Measurements from ENCODE around the gene ERN2. TPM values are rescaled to one million over a fixed set of nuclear protein-coding genes. Genes with fewer than 3 reads are reported as not detected.
A peak's percentile ranks its signal among the peaks of the same experiment; 100 is the strongest.

ERN2 gene
- total RNA-seq, 2 donors from 2014 or later: 0.99 to 5.2 TPM

DNA sequence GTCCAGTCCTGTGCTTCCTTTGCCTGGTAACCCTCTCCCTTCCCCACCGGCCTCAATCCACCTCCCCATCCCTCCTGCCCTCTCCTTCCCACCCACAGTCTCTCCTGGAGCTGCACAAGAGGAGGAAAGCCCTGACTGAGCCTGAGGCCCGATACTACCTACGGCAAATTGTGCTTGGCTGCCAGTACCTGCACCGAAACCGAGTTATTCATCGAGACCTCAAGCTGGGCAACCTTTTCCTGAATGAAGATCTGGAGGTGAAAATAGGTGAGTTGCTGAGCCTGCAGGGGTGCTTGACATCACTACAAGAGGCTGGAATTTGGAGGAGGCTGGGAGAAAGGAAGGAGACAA is 33.1 kb downstream of the ERN2 start:
- WGBS, 2 donors: 67 to 75% methylated on average over 6 of the region's 6 CpGs
- Histone ChIP-seq H3K9me3 (no peaks in the 10 kb centered on the region), H3K4me3 (no peak overlapping the region), H3K27me3 (no peaks in the 10 kb centered on the region), H3K4me1 (peaks cover 30% of the 10 kb centered on the region), H3K27ac (no peak overlapping the region), H3K36me3 (replicated peaks in 1 of 2; ENCODE audit: insufficient read depth in 1 of 2, low read depth in 2 of 2) (no peaks in the 10 kb centered on the region)
- DNase-seq (no peak), ATAC-seq (no peak)
- intact Hi-C loops (cut with DNase I): no loop called here
- TF ChIP-seq, protein P1, sequence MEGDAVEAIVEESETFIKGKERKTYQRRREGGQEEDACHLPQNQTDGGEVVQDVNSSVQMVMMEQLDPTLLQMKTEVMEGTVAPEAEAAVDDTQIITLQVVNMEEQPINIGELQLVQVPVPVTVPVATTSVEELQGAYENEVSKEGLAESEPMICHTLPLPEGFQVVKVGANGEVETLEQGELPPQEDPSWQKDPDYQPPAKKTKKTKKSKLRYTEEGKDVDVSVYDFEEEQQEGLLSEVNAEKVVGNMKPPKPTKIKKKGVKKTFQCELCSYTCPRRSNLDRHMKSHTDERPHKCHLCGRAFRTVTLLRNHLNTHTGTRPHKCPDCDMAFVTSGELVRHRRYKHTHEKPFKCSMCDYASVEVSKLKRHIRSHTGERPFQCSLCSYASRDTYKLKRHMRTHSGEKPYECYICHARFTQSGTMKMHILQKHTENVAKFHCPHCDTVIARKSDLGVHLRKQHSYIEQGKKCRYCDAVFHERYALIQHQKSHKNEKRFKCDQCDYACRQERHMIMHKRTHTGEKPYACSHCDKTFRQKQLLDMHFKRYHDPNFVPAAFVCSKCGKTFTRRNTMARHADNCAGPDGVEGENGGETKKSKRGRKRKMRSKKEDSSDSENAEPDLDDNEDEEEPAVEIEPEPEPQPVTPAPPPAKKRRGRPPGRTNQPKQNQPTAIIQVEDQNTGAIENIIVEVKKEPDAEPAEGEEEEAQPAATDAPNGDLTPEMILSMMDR (IDR thresholded peaks at IDR 0.05): no peak
- TF ChIP-seq POLR2A (IDR thresholded peaks at IDR 0.05): no peak

DNA sequence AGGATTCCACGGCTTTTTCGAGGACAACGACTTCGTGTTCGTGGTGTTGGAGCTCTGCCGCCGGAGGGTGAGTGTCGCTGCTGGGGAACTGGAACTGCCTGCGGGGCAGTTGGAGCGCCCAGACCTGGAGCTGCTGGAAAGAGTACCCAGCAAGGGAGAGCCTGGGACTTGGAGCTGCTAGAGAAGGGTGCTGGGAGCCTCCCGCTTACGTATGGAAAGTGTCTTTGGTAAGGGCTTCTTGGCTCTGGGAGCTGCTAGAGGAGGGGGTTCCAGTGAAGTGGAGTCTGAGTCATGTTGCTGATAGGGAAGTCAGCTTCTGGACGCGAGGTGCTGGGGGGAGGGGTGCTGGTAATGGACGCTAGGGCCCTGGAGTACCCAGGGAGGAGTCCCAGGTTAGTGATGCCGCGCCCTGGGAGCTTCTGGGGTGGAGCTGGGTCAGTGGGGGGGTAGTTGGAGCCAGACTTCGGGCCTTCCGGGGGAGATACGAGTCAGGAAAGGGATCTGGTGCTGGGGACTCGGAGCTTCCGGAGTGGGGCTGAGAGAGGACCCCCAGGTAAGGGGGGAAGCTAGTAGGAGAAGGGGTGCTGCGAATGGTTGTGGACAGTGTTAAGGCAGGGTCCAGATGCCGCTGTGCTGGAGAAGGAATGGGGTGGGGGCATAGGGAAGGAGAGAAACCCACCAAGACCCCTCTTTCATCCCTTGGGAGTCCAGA is 33.6 kb downstream of the ERN2 start:
- H3K4me1 ChIP-seq: peaks cover 30% of the 10 kb centered on the region
- no peak overlapping the region for H3K27ac ChIP-seq
- intact Hi-C loops (cut with DNase I): no loop called here
- TF ChIP-seq, protein P1 (IDR thresholded peaks at IDR 0.05): no peak
- TF ChIP-seq POLR2A (IDR thresholded peaks at IDR 0.05): no peak
- peak overlapping the region in 1 of 2 donors; percentile 21 for H3K4me3 ChIP-seq
- no peaks in the 10 kb centered on the region for H3K9me3 ChIP-seq
- WGBS, 2 donors: 29 to 42% methylated on average over 24 of the region's 24 CpGs
- no peak for DNase-seq
- H3K27me3 ChIP-seq: no peaks in the 10 kb centered on the region
- no peaks in the 10 kb centered on the region for H3K36me3 ChIP-seq (replicated peaks in 1 of 2; ENCODE audit: insufficient read depth in 1 of 2, low read depth in 2 of 2)
- no peak for ATAC-seq

DNA sequence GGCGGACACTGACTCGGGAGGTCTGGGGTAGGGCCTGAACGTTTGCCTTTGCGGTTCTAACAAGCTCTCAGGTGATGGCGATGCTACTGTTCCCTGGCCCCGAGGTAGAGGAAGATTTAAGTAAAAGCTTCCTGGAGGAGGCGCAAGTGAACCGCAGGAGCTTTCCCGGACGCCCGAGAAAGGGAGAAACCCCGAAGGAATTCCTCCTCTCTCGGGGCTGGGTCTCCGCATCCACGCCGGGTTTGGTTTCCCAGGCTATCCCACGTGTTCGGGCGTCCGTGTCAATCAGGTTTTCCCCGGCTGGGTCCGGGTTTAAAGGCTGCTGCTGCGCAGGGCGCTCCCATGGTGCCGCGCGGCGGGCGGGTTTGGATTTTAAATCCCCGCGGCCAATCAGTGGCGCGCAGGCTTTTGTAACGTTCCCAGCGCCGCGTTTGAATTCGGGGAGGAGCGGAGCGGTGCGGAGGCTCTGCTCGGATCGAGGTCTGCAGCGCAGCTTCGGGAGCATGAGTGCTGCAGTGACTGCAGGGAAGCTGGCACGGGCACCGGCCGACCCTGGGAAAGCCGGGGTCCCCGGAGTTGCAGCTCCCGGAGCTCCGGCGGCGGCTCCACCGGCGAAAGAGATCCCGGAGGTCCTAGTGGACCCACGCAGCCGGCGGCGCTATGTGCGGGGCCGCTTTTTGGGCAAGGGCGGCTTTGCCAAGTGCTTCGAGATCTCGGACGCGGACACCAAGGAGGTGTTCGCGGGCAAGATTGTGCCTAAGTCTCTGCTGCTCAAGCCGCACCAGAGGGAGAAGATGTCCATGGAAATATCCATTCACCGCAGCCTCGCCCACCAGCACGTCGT is 34.4 kb downstream of the ERN2 start, which contains the start of gene PLK1:
TSS of gene PLK1 (plus strand) at position 460 of the 844 bp plus-strand sequence. CDS start at position 504, 44 bp downstream.
- peak; percentile 75 for ATAC-seq
- no peak within 1 kb of the TSS for H3K27ac ChIP-seq

DNA sequence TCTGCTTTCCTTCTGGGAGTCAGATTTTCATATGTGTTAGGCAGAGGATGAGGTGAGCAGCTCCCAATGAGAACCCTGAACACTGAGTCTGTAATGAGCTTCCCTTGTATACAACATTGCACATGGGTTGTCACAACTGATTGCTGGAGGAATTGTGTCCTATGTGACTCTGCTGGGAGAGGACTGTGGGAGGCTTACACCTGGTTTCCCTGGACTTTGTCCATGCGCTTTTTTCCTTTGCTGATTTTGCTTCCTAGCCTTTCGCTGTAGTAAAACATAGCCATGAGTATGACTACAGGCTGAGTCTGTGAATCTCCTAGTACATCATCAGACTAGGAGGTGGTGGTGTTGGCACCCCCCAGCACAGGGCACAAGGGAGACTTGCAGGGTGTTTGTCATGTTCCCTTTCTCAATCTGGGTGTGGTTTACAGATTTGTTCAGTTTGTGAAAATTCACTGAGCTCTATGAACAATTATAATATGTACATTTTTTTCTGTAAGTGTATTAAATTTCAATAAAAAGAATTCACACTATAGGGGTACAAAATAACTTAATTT is 36.0 kb downstream of the ERN2 start:
- intact Hi-C loops (cut with DNase I): no loop called here
- TF ChIP-seq, protein P1 (IDR thresholded peaks at IDR 0.05): no peak
- no peak for TF ChIP-seq POLR2A (IDR thresholded peaks at IDR 0.05)
- H3K4me1 ChIP-seq: peaks cover 30% of the 10 kb centered on the region
- no peaks in the 10 kb centered on the region for H3K27me3 ChIP-seq
- peak overlapping the region; percentile 11 to 56 (median 52) for H3K27ac ChIP-seq
- H3K4me3 ChIP-seq: no peak overlapping the region
- H3K36me3 ChIP-seq (replicated peaks in 1 of 2; ENCODE audit: insufficient read depth in 1 of 2, low read depth in 2 of 2): no peaks in the 10 kb centered on the region
- ATAC-seq (peak; percentile 76), DNase-seq (peak; percentile 52 to 72 (median 61))
- WGBS, 2 donors: 41 to 47% methylated on average over 2 of the region's 2 CpGs
- H3K9me3 ChIP-seq: no peaks in the 10 kb centered on the region

More for the DNA sequence above, 34.4 kb downstream of the ERN2 start, which contains the start of gene PLK1:
- Histone ChIP-seq H3K4me3 (peak within 1 kb of the TSS; percentile 8 to 21), H3K36me3 (replicated peaks in 1 of 2; ENCODE audit: insufficient read depth in 1 of 2, low read depth in 2 of 2) (no peaks in the 10 kb centered on the region), H3K9me3 (no peaks in the 10 kb centered on the region), H3K4me1 (peaks cover 30% of the 10 kb centered on the region), H3K27me3 (no peaks in the 10 kb centered on the region)
- no peak for TF ChIP-seq POLR2A (IDR thresholded peaks at IDR 0.05)
- TF ChIP-seq, protein P1 (IDR thresholded peaks at IDR 0.05): peak in 4 of 7 experiments; percentile 13 to 27 (median 20)
- intact Hi-C loops (cut with DNase I): no loop called here
- peak; percentile 54 to 79 (median 67) for DNase-seq
- 1 to 3% methylated on average over 28 to 75 of the region's 75 CpGs for WGBS, 2 donors

Measured in body of pancreas (tissue), 4 donors.